ENCODE measurements around the gene NCOR2.

DNA sequence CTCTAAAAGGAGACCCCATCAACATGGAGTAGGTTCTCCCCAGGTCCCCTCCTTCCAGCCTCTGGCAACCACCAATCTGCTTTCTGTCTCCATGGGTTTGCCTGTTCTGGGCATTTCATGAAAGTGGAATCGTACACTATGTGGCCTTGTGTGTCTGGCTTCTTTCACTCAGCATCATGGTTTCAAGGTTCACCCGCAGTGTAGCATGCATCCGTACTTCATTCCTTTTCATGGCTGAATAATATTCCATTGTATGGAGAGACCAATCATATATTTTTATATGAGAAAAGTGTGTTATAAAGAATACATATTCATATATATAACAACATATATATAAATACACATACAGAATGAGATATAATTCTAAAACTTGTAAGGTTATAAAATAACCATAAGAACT, 19.8 kb downstream of the NCOR2 start:
- no peak for TF ChIP-seq MAX (IDR thresholded peaks at IDR 0.05)
- TF ChIP-seq CEBPB (IDR thresholded peaks at IDR 0.05; ENCODE audit: low read depth) = no peak
- TF ChIP-seq ZNF274 (IDR thresholded peaks at IDR 0.05; ENCODE audit: low read depth, low read length) = no peak
- TF ChIP-seq CTCF (IDR thresholded peaks at IDR 0.05 in 2 of 3, conservative IDR thresholded peaks at IDR 0.05 in 1 of 3; ENCODE audit: borderline replicate concordance in 1 of 3, insufficient read depth in 1 of 3, low read depth in 2 of 3, low read length in 2 of 3) = no peak
- TF ChIP-seq POLR2A (IDR thresholded peaks at IDR 0.05; ENCODE audit: borderline replicate concordance, extremely low read depth, insufficient read depth, insufficient read length) = no peak

Measured in HCT116 (cell line).